GM18873 (cell line): ENCODE data around the gene CLSTN1.
"Not testable (repeated sequence)": the region's sequence is repeated elsewhere in the genome, so short reads cannot be mapped to it uniquely, and the experiment has no call there.

Experiments used
- ATAC-seq: cut with Tn5 transposase; IDR thresholded peaks from one replicate; pipeline ENCODE4 v1.9.1; 2021; ENCODE audit warnings: mild to moderate bottlenecking, moderate library complexity, moderate number of reproducible peaks; ENCODE audit not compliant: unreplicated experiment, low FRiP score

Gene CLSTN1

DNA sequence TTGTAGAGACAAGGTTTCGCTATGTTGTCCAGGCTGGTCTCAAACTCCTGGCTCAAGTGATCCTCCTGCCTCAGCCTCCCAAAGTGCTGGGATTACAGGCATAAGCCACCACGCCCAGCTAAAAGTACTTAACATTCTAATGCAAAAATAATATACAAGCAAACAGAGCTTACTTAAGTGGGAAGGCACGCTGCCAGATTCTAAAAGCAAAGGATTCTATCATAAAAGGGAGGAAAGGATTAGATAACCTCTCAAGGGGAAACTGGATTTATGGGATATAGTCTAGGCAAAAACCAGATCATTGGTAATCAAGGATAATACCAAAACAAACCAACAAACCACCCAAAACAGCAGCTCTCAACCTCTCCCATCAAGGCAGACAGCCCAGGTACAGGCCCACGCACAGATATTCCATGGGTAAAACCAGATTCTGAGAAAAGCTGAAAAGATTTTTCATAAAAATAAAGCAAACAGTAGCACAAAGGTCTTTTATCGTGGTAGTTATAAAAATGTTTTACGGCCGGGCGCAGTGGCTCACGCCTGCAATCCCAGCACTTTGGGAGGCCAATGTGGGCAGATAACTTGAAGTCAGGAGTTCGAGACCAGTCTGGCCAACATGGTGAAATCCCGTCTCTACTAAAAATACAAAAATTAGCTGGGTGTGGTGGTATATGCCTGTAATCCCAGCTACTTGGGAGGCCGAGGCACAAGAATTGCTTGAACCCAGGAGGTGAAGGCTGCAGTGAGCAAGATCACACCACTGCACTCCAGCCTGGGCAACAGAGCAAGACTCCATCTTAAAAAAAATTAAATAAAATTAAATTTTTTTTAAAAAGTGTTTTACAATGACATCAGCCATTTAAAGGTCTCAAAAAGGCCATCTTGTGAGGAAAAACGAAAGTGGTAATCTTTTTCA lies 20.5 kb downstream of the CLSTN1 start:
- not testable (repeated sequence) for ATAC-seq

DNA sequence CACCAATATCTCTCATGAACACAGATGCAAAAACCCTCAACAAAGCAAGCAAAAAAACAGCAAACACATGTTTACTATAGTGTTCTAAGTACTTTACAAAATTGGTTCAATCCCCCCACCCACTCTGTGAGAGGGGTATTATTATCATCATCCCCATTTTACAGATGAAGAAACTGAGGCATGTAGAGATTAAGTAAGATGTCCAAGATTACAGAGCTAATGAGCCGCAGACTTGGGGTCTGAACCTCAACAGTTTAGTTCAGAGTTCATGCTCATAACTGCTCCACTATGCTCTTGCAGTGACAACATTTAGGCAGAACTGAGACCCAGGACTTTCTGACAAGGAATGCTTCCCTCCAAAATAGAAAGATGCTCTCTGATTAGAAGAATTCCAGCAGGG lies 21.9 kb downstream of the CLSTN1 start:
- no peak for ATAC-seq

DNA sequence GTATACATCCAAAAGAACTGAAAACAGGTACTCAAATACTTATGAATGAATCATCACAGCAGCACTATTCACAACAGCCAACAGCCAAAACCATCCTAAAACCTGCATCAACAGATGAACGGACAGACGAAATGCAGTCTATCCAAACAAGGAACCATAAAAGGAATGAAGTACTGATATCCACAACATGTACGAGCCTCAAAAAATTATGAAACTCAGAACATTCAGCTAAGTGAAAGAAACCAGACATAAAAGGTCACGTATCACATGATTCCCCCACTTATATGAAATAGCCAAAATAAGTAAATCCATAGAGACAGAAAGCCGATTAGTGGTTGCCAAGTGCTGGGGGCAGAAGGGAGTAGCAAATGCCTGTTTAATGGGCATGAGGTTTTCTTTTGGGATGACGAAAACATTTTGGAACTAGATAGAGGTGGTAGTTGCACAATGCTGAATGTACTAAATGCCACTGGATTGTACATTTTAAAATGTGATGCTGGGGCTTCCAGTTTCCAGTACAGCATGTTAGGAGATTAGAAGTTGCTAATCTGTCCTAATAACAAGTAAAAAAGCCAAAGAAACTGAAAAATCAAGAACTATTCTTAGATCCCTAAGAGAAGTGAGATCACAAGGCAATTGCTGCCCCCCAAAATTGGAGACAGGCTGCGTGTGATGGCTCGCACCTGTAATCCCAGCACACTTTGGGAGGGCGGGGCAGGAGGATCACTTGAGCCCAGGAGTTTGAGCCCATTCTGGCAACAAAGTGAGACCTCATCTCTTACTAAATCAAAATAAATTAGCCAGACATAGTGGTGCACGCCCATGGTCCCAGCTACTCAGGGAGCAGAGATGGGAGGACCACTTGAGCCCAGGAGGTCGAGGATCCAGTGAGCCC lies 25.3 kb downstream of the CLSTN1 start:
- no peak for ATAC-seq

DNA sequence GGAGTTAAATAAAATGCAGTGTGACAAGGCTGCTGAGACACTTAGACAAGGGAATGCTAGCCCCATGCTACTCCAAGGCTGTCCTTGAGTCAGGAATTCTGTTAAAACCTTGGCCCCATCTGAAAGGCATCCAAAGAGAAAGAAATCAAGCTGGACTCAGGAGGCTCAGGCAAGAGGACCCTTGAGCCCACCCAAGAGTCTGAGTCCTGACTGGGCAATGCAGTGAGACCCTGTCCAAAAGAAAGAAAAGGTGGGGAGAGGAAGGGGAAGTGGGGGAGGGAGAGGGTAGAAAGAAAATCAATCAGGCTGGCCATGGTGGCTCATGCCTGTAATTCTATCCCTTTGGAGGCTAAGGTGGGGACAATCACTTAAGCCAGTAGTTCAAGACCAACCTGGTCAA lies 26.7 kb downstream of the CLSTN1 start:
- no peak for ATAC-seq

DNA sequence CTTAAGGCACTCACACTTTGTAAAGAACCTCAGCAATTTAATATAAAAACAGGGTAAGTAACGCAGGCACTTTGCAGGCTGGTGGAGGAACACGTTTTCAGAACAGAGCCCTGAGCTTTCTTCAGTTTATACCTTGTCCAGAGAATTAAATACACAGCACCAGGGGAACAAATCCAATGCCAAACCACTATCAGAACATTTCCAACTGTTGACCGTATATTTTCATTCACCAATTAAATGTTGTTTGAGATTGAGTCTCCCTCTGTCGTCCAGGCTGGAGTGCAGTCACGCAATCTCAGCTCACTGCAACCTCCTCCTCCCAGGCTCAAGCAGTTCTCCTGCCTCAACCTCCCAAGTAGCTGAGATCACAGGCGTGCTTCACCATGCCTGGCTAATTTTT lies 29.7 kb downstream of the CLSTN1 start:
- no peak for ATAC-seq

DNA sequence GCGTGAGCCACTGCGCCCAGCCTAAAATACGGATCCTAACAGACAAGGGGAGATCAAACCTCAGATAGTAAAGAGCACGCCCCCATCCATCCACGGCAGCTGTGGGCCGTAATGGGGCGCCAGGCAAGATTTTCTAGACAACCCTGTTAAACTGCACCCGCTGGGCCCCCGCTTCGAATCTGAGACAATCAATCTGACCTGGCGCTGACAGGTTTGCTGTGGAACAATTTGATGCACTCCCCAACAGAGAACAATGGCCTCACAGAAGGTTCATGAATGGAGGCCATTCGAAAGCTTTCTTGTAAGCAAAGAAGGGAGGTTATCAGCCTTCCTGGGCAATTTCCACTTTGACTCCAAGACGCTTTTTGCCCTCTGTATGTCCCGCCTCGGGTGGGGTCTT lies 30.5 kb downstream of the CLSTN1 start:
- no peak for ATAC-seq

DNA sequence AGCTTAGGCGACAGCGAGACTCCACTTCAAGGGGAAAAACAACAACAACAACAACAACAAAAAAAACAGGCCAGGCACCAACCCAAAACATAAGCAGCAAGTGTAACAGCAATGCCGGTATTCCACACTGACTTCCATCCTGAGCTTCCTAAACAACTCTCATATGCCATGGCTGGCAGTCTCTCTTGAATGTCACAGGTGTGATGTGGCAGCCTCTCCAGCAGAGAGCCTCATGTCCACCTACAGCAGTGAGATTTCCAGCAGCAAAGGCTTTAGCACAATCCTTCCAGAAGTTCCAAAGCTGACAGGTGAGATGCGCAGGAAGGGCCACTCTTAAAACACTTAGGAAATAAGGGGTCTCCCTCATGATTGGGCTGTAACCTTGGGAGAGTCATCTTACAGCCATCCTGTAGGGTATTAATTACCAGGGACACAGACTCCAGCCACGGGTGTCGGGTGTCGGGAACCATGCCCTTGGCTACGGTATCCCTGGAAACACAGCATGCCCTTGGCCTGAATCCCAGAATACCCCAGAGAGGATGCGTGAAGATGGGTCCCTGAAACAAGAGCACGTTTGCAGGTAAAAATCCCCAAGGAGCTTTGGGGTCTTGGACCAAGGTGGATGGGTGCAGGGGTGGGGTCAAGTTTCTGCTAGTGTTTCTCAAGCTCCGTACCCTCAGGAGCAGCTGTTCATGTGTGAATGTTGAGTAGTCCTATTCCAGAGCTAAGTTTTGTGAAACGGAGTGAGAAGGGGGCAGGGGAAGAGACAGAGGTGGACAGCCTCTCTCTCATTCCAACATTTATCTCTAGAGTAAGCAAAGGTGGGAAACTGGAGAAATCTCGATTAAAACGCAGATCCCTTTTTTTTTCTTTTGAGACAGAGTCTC lies 31.4 kb downstream of the CLSTN1 start:
- no peak for ATAC-seq

DNA sequence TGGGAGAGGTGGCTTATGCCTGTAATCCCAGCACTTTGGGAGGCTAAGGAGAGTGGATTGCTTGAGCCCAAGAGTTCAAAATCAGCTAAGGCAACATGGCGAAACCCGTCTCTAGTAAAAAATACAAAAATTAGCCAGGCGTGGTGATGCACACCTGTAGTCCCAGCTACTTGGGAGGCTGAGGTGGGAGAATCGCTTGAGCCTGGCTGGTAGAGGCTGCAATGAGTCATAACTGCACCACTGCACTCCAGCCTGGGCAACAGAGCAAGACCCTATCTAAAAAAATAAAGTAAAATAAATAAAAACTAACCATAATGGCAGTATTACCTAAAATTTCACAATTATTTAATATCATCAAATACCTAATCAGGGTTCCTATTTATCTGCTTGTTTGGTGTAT lies 34.1 kb downstream of the CLSTN1 start:
- not testable (repeated sequence) for ATAC-seq

DNA sequence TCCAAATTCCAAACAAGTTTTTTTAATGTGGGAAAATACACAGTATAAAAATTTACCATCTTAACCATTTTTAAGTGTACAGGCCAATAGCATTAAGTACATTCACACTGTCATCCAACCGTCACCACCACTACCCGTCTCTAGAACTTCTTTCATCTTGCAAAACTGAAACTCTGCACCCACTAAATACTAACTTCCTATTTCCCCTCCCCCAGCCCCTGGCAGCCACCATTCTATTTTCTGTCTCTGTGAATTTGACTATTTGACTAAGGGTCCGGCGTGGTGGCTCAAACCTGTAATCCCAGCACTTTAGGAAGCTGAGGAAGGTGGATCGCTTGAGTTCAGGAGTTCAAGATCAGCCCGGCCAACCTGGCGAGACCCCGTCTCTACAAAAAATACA lies 36.1 kb downstream of the CLSTN1 start:
- ATAC-seq = peak; percentile 61

DNA sequence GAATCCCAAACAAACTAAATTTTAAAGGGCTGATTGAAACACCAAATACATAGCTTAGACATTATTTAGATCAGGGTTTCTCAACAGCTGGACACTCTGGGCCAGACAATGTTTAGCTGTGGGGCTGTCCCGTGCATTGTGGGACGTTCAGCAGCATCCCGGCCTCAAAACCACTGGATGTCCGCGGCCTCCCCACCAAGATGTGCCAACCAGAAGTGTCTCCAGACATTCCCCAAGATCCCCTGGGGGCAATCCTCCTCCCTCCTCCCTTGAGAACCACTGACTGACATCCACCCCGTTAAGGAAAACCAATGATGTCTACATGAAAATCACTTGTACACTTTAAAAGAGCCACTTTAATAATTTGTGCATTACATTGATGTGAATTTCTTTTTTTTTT lies 38.4 kb downstream of the CLSTN1 start:
- ATAC-seq = no peak

DNA sequence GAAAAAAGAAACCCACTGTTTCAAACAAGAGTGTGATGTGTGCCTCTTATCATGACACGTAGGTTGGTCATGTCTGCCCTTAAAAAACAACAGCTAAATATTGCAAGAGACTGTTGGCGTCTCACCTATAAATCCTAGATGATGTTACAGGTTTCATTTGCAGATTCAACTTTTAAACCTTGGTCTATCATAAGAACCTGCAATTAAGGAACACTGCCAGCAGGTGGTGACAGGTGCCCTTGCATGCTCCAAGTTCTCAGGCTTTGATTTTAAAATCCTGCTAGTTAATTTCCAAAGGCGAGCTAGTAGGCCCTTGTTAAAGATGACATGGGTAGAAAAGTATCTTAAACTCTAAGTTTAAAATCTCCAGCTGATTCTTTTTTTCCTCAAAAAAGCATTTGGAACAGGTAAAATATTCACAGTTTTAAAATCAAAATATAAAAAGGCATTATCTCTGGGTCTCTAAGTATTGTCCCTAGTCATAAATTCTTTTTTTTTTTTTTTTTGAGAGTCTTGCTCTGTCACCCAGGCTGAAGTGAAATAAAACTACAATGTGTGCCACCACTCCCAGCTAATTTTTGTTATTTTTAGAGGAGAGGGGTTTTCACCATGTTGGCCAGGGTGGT lies 39.1 kb downstream of the CLSTN1 start:
- ATAC-seq = no peak

DNA sequence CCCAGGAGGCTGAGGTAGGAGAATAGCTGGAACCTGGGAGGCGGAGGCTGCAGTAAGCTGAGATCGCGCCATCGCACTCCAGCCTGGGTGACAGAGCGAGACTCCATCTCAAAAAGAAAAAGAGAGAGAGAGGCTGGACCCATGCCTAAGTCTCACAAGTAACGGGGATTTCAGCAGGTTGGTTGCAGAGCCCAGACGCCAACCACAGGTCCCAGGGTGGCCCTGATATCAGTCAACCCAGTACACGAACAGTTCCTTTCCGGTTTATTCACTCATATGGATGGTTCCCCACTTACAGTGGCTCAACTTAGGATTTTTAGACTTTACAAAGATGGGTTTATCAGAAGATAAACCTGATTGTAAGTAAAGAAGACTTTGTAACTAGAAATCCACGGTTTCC lies 40.9 kb downstream of the CLSTN1 start:
- ATAC-seq = no peak

DNA sequence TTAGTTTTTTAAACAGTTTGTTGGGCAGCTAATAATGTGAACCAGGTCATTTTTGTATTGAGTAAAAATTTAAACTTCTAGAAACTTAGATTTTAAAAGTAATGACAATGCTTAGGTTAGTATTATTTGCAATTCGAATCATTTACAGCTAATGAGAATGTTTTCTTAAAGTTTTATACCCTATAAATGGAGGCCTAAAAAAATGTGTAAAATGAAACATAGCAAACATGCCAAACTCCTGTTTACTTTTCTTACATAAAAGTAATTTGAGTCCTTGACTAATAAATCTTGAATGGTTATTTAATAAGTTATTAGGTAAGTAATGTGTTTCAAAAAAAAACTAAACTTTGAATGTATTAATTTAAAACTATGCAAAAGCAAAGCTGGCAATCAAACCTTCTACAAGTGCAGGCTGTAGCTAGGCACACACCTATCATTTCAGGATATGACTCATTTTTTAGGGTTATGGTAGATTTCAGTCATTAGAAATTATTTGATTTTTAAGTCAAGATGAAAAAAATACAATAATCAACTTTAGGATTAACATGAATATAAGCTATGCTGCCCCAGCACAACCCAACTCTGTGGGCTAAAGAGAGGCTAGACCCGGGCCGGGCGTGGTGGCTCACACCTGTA lies 41.5 kb downstream of the CLSTN1 start:
- no peak for ATAC-seq

DNA sequence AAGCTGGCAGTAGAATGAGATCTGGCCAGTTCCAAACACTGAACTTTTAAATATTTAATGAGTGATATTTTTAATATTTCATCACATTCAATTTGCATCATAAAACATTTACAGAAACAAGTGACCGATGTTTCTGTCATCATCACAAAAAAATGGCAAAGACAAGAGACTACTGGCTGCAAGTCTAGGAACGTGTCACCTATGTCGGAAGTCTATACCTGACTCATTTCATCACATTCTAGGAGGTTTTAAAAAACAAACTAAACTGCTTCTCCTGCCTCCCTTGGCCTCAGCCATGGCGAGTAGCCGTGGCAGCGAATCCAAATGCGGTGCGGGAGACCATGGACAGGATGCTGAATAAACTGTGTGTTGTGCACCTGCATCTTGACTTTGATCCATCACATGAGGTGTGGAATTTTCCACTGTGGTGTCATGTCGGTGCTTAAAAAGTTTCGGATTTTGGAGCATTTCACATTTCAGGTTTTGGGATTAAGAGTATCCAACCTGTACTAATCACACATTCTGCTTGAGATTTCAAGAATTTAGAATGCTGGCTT lies 43.1 kb downstream of the CLSTN1 start:
- ATAC-seq = no peak

DNA sequence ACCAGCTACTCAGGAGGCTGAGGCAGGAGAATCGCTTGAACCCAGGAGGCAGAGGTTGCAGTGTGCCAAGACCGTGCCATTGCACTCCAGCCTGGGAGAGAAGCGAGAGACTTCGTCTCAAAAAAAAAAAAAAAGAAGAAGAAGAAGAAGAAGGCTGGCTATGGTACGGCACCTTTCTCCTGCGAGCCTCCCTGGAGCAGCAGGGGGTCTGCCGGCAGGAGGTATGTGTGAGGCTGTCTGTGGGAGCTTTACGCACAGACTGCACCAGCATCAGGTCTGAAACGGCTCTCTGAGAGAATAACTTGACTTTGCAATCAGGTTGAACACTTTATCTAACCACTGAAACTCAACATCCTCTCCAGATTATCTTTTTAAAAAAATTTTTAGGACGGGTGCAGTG lies 44.9 kb downstream of the CLSTN1 start:
- no peak for ATAC-seq

DNA sequence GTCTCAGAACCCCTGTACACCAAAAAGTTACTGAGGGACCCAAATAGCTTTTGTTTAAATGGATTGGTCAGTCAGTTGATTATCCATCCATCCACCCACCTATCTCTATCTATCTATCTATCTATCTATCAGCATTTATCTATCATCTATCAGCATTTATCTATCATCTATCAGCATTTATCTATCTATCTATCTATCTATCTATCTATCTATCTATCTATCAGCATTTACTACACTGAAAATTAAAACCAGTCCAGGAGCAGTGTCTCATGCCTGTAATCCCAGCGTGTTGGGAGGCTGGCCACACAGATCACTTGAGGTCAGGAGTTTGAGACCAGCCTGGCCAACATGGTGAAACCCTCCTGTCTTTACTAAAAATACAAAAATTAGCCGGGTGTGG lies 47.1 kb downstream of the CLSTN1 start:
- ATAC-seq = no peak

DNA sequence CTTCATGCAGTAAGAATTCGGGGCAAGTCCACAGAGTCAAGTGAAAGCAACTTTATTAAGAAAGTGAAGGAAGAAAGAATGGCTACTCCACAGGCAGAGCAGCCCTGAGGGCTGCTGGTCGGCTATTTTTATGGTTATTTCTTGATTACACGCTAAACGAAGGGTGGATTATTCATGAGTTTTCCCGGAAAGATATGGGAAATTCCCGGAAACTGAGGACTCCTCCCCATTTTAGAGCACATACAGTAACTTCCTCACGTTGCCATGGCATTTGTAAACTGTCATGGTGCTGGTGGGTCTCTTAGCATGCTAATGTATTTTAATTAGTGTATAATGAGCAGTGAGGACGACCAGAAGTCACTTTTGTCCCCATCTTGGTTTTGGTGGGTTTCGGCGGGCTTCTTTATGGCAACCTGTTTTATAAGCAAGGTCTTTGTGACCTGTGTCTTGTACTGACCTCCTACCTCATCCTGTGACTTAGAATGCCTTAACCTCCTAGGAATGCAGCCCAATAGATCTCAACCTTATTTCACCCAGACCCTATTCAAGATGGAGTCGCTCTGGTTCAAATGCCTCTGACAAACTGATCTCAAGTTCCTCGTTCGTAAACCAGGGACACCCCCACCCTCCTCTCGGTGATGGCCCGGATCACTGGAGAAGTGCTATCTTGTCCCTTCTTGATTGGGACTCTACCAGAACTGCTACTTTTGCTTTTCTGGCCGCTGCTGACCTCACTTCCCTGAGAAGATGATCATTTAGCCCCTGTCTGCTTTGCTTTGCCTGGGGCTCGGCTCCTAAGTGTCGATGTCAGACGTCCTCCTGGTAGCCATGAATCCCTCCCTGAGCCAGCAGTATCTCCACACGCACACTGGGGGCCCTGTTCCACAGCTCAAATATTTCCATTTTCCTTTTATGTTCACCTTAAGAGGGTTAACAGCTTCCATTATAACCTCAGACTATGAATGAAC lies 48.8 kb downstream of the CLSTN1 start:
- ATAC-seq = no peak

DNA sequence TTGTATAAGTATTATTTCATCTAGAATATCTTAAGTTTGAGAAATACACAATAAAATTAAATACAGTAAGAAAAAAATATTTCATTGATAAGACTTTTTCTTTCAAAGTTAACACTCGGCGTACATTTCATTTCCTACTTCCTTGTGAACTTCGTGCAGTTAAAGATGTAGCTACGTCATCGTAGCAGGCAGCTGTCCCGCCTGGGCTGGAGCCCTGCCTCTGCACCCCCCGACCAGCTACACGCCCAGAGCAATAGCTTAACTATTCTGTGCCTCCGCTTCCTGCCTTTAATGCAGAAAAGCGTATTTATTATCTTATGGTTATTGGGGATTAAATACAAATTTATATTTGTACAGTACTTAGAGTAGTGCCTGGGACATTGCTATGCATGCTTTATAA lies 53.5 kb downstream of the CLSTN1 start:
- no peak for ATAC-seq
